ENCODE data around the gene GPRASP2. TPM values are rescaled to one million over a fixed set of nuclear protein-coding genes. Genes with fewer than 3 reads are reported as not detected.
A peak's percentile ranks its signal among the peaks of the same experiment; 100 is the strongest.

Gene GPRASP2
- total and polyA plus RNA-seq, 9 of the 15 experiments (the other 6 are each of a cell fraction or from before 2014, with no cell fraction given): 1.2 to 3.3 (median 2.1) TPM

GRCh38 chrX:102708900-102709299 is 3.3 kb upstream of the GPRASP2 start:
- WGBS (ENCODE audit: insufficient coverage, low coverage, missing lambda C conversion rate): 8% methylated on average over 2 of the region's 2 CpGs
- Histone ChIP-seq H3K27ac (ENCODE audit: extremely low read depth, low read depth, low read length) (no peak overlapping the region), H3K9me3 (replicated peaks; ENCODE audit: control insufficient read depth, insufficient read depth, low read depth, low read length) (no peaks in the 10 kb centered on the region), H3K9me1 (ENCODE audit: control insufficient read depth, insufficient read depth, low read length) (no peaks in the 10 kb centered on the region), H3K27me3 (ENCODE audit: control insufficient read depth in 2 of 2, insufficient read depth in 2 of 2, low read length in 2 of 2) (no peaks in the 10 kb centered on the region), H3K36me3 (ENCODE audit: control insufficient read depth, insufficient read depth, low read length) (no peaks in the 10 kb centered on the region), H3K4me1 (replicated peaks in 1 of 2; ENCODE audit: control insufficient read depth in 2 of 2, insufficient read depth in 2 of 2, low read length in 2 of 2) (peaks cover 3 to 14% of the 10 kb centered on the region in 2 experiments; a peak in 4 of 5 replicates), H4K20me1 (replicated peaks; ENCODE audit: control insufficient read depth, insufficient read depth, low read length) (no peaks in the 10 kb centered on the region), H3K4me3 (no peak overlapping the region), H2AFZ (ENCODE audit: low read depth, low read length) (no peak overlapping the region), H3K4me2 (ENCODE audit: insufficient read depth, low read length) (no peak overlapping the region), H3K79me2 (ENCODE audit: control insufficient read depth, insufficient read depth, low read length) (no peaks in the 10 kb centered on the region), H3K9ac (ENCODE audit: insufficient read depth in 1 of 2, low read depth in 2 of 2, low read length in 2 of 2) (no peak overlapping the region)
- intact Hi-C loops (cut with micrococcal nuclease): no loop called here
- DNase-seq (ENCODE audit: extremely low read depth in 1 of 4, low spot score in 3 of 4) (no peak), ATAC-seq (no peak), FAIRE-seq (no peak)
- TF ChIP-seq BDP1 (IDR thresholded peaks at IDR 0.05; ENCODE audit: insufficient read depth, insufficient read length): no peak
- no peak for TF ChIP-seq CEBPG (CRISPR knock-in tag; IDR thresholded peaks at IDR 0.05)
- peak in 1 of 2 experiments; percentile 41; a peak in 2 of 4 replicates for TF ChIP-seq CEBPG (tag; conservative IDR thresholded peaks at IDR 0.05 in 1 of 2, IDR thresholded peaks at IDR 0.05 in 1 of 2)
- TF ChIP-seq ATF4 (CRISPR knock-in tag; IDR thresholded peaks at IDR 0.05): peak; percentile 41; the same call in 1 of the 2 replicates
- no peak for TF ChIP-seq MAFG (tag; conservative IDR thresholded peaks at IDR 0.05)
- ChIA-PET CTCF (ENCODE audit: low intra/inter-chr PET ratio) (no interaction called here), POLR2A (no interaction called here)
- BruUV-seq (replicated peaks): no TSS peak
- in situ Hi-C loops (cut with MboI): no loop called here

- ChIA-PET CTCF (ENCODE audit: low intra/inter-chr PET ratio) (no interaction called here), POLR2A (no interaction called here)
- H3K4me1 ChIP-seq (replicated peaks in 1 of 2; ENCODE audit: control insufficient read depth in 2 of 2, insufficient read depth in 2 of 2, low read length in 2 of 2): peaks cover 3 to 14% of the 10 kb centered on the region in 2 experiments; a peak in 4 of 5 replicates
- H3K9me3 ChIP-seq (replicated peaks; ENCODE audit: control insufficient read depth, insufficient read depth, low read depth, low read length): no peaks in the 10 kb centered on the region
- in situ Hi-C loops (cut with MboI): no loop called here
- 34% methylated on average over 5 of the region's 19 CpGs for WGBS (ENCODE audit: insufficient coverage, low coverage, missing lambda C conversion rate)
- BruUV-seq (replicated peaks): no TSS peak
- no peak overlapping the region for H3K4me3 ChIP-seq
- DNase-seq (ENCODE audit: extremely low read depth in 1 of 4, low spot score in 3 of 4) (no peak), ATAC-seq (no peak), FAIRE-seq (no peak)
- 0 out of 5 replicates have a peak, but pooled peaks cover 0 to 4% of the 10 kb centered on the region in 2 experiments for H3K27me3 ChIP-seq (ENCODE audit: control insufficient read depth in 2 of 2, insufficient read depth in 2 of 2, low read length in 2 of 2)
- no peaks in the 10 kb centered on the region for H3K9me1 ChIP-seq (ENCODE audit: control insufficient read depth, insufficient read depth, low read length)
- H3K27ac ChIP-seq (ENCODE audit: extremely low read depth, low read depth, low read length): no peak overlapping the region
- H2AFZ ChIP-seq (ENCODE audit: low read depth, low read length): no peak overlapping the region
- H4K20me1 ChIP-seq (replicated peaks; ENCODE audit: control insufficient read depth, insufficient read depth, low read length): no peaks in the 10 kb centered on the region
- H3K36me3 ChIP-seq (ENCODE audit: control insufficient read depth, insufficient read depth, low read length): no peaks in the 10 kb centered on the region
- no peaks in the 10 kb centered on the region for H3K79me2 ChIP-seq (ENCODE audit: control insufficient read depth, insufficient read depth, low read length)
- intact Hi-C loops (cut with micrococcal nuclease): loop anchor here (10.0 kb wide), 3 partner anchors 117 to 153 kb away; partner anchors contain the start of gene ARMCX5
- H3K4me2 ChIP-seq (ENCODE audit: insufficient read depth, low read length): no peak overlapping the region
- no peak overlapping the region for H3K9ac ChIP-seq (ENCODE audit: insufficient read depth in 1 of 2, low read depth in 2 of 2, low read length in 2 of 2)
- TF ChIP-seq ZNF561 (CRISPR knock-in tag; conservative IDR thresholded peaks at IDR 0.05) (no peak), PTTG1 (tag; IDR thresholded peaks at IDR 0.05; ENCODE audit: low read depth) (no peak), ZNF124 (CRISPR knock-in tag; IDR thresholded peaks at IDR 0.05) (no peak), BHLHE40 (IDR thresholded peaks at IDR 0.05; ENCODE audit: low read length) (no peak), HMG20A (CRISPR knock-in tag; conservative IDR thresholded peaks at IDR 0.05) (no peak), ZNF253 (CRISPR knock-in tag; conservative IDR thresholded peaks at IDR 0.05) (no peak), ZBED1 (IDR thresholded peaks at IDR 0.05) (no peak), ZEB2 (IDR thresholded peaks at IDR 0.05) (no peak), DACH1 (IDR thresholded peaks at IDR 0.05; ENCODE audit: partially characterized antibody) (no peak), ZMIZ1 (IDR thresholded peaks at IDR 0.05; ENCODE audit: low read depth in 2 of 2, low read length in 2 of 2) (no peak)
Measured at GRCh38 chrX:102711872-102712215, 404 bp upstream of the GPRASP2 start.
